22Rv1 (cell line): ENCODE data around the gene NSUN2.

ENCODE experiments used
- H3K27ac ChIP-seq: fragments of 450-650 bp; 2 replicates; pipeline ENCODE4 v1.5.1; 2017
- CTCF ChIP-seq: fragments of 450-650 bp; IDR thresholded peaks from 2 replicates; pipeline ENCODE4 v1.5.1; 2017; ENCODE audit warnings: mild to moderate bottlenecking
- ZFX ChIP-seq: fragments of 450-650 bp; IDR thresholded peaks from 2 replicates; pipeline ENCODE4 v1.6.1; 2017; ENCODE audit warnings: antibody characterized with exemption, borderline replicate concordance

Gene NSUN2

GRCh38 chr5:6584101-6584645 is 48.7 kb downstream of the NSUN2 start:
- no peak overlapping the region for H3K27ac ChIP-seq
- no peak for TF ChIP-seq ZFX
- no peak for TF ChIP-seq CTCF

- no peak overlapping the region for H3K27ac ChIP-seq
- peak; percentile 86 for TF ChIP-seq CTCF
- no peak for TF ChIP-seq ZFX
These were observed 49.6 kb downstream of the NSUN2 start for GRCh38 chr5:6583049-6583880.

GRCh38 chr5:6582507-6583048 is 50.3 kb downstream of the NSUN2 start:
- H3K27ac ChIP-seq: no peak overlapping the region
- TF ChIP-seq ZFX: no peak

GRCh38 chr5:6581559-6582426 is 51.1 kb downstream of the NSUN2 start:
- TF ChIP-seq ZFX (no peak), CTCF (no peak)
- H3K27ac ChIP-seq: no peak overlapping the region

GRCh38 chr5:6581090-6581489 is 51.8 kb downstream of the NSUN2 start:
- no peak overlapping the region for H3K27ac ChIP-seq

GRCh38 chr5:6579535-6579934 is 53.3 kb downstream of the NSUN2 start:
- TF ChIP-seq ZFX (no peak), CTCF (no peak)
- no peak overlapping the region for H3K27ac ChIP-seq

More at GRCh38 chr5:6581090-6581489, 51.8 kb downstream of the NSUN2 start:
- no peak for TF ChIP-seq CTCF
- no peak for TF ChIP-seq ZFX

- no peak overlapping the region for H3K27ac ChIP-seq
- no peak for TF ChIP-seq ZFX
- no peak for TF ChIP-seq CTCF
These were observed 54.0 kb downstream of the NSUN2 start for GRCh38 chr5:6578676-6579343.
